Activated T-helper 9 cell treated with anti-CD3 and anti-CD28 coated beads, Interleukin-2, amount 50 U/mL, for 16 hours (primary cell): ENCODE results near the gene TAF11L14.

ENCODE experiments used
- DNase-seq: peaks from one replicate; pipeline ENCODE4 v3.0.0-alpha.2; 2020; ENCODE audit warnings: low read depth

TAF11L14 gene

GRCh38 chr5:17679597-17680203 lies 45.4 kb downstream of the TAF11L14 start:
- DNase-seq, result no peak

- DNase-seq, result no peak
Observed at GRCh38 chr5:17680737-17681136, 46.5 kb downstream of the TAF11L14 start.
